Measurements from ENCODE around the gene PPFIBP2.
"Not testable (repeated sequence)": the region's sequence is repeated elsewhere in the genome, so short reads cannot be mapped to it uniquely, and the experiment has no call there.

DNA sequence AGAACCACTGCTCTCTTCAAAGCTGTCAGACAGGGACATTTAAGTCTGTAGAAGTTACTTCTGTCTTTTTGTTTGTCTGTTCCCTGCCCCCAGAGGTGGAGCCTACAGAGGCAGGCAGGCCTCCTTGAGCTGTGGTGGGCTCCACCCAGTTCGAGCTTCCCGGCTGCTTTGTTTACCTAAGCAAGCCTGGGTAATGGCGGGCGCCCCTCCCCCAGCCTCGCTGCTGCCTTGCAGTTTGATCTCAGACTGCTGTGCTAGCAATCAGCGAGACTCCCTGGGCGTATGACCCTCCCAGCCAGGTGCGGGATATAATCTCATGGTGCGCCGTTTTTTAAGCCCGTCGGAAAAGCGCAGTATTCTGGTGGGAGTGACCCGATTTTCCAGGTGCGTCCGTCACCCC lies 149.7 kb downstream of the PPFIBP2 start:
- TF ChIP-seq, protein P1, sequence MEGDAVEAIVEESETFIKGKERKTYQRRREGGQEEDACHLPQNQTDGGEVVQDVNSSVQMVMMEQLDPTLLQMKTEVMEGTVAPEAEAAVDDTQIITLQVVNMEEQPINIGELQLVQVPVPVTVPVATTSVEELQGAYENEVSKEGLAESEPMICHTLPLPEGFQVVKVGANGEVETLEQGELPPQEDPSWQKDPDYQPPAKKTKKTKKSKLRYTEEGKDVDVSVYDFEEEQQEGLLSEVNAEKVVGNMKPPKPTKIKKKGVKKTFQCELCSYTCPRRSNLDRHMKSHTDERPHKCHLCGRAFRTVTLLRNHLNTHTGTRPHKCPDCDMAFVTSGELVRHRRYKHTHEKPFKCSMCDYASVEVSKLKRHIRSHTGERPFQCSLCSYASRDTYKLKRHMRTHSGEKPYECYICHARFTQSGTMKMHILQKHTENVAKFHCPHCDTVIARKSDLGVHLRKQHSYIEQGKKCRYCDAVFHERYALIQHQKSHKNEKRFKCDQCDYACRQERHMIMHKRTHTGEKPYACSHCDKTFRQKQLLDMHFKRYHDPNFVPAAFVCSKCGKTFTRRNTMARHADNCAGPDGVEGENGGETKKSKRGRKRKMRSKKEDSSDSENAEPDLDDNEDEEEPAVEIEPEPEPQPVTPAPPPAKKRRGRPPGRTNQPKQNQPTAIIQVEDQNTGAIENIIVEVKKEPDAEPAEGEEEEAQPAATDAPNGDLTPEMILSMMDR (IDR thresholded peaks at IDR 0.05): not testable (repeated sequence)
- not testable (repeated sequence) for TF ChIP-seq POLR2AphosphoS5, EP300, POLR2A (IDR thresholded peaks at IDR 0.05)
